Erythroblast (primary cell): ENCODE results near the gene RRAS2.

Experiments used
- DNase-seq, 2 experiments: peaks; one replicate each; lab custom pipeline; 2025; lab: John Stamatoyannopoulos, UW
- GATA1 ChIP-seq: IDR thresholded peaks from 2 replicates; pipeline ENCODE4 v1.6.1; 2011; ENCODE audit warnings: low read depth, mild to moderate bottlenecking, control low read depth, low read length, moderate library complexity
- POLR2A ChIP-seq: IDR thresholded peaks from 2 replicates; pipeline ENCODE4 v1.6.1; 2011; ENCODE audit warnings: mild to moderate bottlenecking, low read length

RRAS2 gene

DNA sequence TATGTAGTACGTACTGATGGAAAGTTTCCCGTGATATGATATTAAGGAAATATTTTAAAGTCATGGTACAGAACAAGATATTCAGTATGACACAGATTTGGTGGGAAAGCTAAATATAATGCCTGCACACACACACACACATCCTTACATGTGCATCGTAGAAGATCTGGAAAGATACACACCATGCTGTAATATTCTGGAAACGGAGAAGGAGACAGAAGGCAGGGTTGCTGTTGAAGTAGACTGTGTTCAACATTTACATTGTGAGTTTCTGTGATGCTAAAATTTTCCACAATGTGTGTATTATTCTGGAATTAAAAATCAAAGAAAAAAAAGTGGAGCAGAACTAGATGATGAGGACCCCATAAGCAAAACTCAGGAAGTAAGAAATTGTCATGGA lies 118.0 kb downstream of the RRAS2 start:
- no peak for DNase-seq
- TF ChIP-seq POLR2A: no peak
- no peak for TF ChIP-seq GATA1

DNA sequence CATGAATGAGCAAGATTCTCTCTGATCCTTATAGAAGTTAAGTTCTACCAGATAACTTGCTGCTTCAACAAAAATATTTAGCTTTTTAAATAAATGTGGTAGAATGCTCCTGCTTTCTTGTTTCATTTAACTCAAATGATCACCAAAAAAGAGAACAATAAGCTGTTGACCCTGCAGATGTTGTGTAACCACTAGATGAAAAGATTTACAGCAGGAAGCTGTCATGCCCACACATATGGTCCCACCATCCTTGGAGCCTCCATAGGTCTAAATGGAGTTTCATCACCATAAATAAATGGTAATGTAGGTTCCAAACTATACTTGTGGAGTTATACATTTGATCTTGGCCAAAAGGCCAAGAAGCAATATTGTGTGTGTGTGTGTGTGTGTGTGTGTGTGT lies 118.8 kb downstream of the RRAS2 start:
- TF ChIP-seq POLR2A (no peak), GATA1 (no peak)
- no peak for DNase-seq

DNA sequence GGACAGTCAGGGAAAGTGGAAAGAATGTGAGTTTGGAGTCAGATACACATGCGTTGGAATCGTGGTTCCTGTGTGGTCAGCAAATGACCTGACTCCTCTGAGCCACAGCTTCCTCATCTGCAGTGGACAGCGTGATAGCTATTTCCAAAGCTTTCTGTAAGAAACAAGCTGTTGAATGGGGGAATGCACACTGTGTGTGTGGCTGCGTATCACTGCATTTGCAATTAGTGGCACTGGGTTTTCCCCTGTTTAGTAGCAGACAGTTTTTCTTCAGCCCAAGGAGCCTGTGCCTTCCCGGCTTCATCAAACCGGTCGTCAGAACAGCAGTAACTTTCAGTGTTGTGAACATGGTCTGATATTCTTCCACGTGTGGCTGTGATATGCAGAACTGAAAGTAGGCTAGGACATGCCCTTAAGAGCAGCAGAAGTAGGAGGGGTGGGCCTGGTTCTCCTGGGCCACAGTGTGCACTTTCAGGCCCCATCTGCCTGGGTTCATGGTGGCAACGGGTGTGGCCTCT lies 121.5 kb downstream of the RRAS2 start:
- DNase-seq: no peak
- TF ChIP-seq GATA1 (no peak), POLR2A (no peak)

DNA sequence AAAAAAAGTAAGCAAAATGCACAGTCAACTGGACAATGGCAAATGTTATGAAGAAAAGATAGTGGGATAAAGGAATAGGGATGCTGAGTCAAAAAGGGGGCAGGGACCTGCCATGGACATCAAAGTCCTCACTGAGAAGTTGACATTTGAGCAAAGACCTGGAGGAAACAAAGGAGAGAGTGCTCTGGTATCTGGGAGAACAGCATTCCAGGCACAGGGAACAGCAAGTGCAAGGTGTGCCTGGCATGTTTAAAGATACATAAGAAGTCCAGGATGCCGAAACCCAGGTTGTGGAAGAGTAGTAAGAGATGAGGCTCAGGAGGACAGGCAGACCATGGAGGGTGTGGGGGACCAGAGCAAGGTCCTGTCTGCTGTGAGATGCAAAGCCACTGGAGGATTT lies 123.3 kb downstream of the RRAS2 start:
- TF ChIP-seq POLR2A: no peak
- TF ChIP-seq GATA1: no peak
- no peak for DNase-seq

DNA sequence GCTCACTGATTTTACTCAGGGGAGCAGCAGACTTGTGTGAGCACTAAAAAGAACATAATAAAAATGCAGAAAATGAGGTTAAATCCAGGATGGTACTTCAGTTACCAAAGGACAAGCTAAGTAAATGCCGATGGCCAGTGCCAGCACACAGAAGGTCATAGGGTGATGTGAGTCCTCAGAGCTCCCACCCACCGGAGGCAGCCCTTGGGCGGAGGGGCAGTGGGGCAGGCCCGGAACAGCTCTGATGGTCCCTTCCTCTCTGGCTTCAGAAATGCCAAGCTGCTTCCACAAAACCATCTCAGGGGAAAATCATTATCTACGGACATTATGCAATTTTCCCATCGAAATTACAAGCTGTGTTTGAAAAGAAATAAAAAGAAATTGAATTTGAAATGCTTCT lies 124.5 kb downstream of the RRAS2 start:
- no peak for DNase-seq
- TF ChIP-seq POLR2A (no peak), GATA1 (no peak)

DNA sequence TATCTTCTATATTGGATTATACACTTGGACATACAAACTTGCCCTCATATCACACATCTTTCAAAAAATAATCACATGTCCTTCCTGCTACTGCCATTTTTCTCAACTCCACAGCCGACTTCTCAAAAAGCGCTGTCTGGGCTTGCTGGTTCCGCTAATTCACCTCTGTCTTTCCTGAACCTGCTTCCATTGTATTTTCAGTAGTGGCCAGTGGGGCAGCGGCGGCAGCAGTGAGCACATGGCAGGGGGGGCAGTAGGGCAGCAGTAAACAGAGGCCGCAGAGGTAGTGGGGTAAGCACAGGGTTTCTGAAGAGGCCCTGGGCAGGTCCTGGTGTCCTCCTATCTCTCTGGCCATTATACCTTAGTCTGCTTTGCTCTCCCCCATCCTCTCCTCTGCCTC lies 126.3 kb downstream of the RRAS2 start:
- no peak for TF ChIP-seq POLR2A
- no peak for TF ChIP-seq GATA1
- DNase-seq: no peak

DNA sequence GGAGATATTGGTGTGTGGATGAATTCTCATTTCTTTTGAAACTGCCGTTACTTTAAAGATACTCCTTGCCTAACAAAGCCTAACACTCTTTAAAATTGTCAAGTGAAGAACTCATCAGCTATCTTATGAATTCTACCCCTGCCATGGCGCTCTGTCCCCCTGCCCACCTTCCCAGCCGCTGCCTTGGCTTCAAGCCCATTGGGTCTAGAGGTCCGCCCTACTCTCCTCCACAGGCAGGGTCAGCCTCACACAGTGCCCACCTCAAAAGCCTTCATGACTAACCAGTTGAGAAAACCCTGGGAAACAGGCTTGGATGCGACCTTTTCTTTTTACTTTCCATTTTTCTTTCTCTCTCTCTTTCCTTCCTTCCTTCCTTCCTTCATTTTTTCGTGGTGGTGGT lies 128.6 kb downstream of the RRAS2 start:
- DNase-seq: no peak
- TF ChIP-seq GATA1 (no peak), POLR2A (no peak)

DNA sequence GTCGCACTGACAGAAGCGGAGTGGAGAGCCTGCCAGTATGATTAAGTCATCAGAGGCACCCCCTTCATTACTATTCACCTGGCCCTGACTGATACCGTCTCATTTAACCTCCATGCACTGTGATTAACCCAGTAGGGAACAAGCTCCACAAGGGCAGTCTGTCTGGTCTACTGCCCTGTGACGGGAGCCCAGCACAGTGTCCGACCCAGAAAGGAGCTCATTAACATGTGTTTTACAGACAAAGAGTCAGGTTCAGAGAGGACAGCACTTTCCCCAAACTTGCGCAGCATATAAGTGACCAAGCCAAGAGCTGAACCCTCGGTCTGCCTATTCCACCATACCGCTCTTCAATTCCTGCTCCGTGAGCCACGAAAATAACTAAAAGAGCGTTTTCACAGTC lies 129.5 kb downstream of the RRAS2 start:
- DNase-seq: no peak
- TF ChIP-seq POLR2A: no peak
- no peak for TF ChIP-seq GATA1

DNA sequence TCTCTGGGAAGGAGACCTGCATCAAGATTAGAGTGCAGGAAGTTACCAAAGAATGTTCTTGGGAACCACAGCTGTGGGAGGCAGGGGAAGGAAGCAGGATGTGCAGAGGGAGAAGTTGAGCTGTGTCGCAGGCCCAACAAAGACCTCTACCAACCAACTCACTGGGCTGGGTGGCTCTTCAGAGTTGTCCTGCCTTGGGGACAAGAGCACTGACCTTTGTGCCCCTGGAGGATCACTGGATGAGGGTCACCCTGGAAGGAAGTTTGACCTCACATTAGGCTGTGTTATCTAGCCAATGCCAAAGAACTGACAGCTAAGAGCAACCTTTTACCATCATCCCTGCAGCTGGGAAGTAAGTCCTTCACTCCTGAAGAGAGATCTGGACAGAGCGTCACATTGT lies 130.6 kb downstream of the RRAS2 start:
- no peak for DNase-seq
- TF ChIP-seq POLR2A (no peak), GATA1 (no peak)
